H9 (cell line): ENCODE results near the gene NMU. TPM values are rescaled to one million over a fixed set of nuclear protein-coding genes. Genes with fewer than 3 reads are reported as not detected.

ENCODE experiments used
- DNase-seq: peaks from one replicate; pipeline ENCODE4 v3.0.0-alpha.2; 2017
- H2AFZ ChIP-seq: one replicate; pipeline ENCODE4 v1.6.1; 2013; ENCODE audit warnings: mild to moderate bottlenecking, low read length, control low read depth, moderate library complexity
- H2AK5ac ChIP-seq: 2 replicates; pipeline ENCODE4 v1.6.1; 2013; ENCODE audit warnings: low read length, control low read depth, mixed read lengths; ENCODE audit not compliant: insufficient read length
- H2BK120ac ChIP-seq: one replicate; pipeline ENCODE4 v1.6.1; 2013; ENCODE audit warnings: low read depth, mild to moderate bottlenecking, low read length, control low read depth, inconsistent platforms; ENCODE audit not compliant: poor library complexity, severe bottlenecking
- H2BK12ac ChIP-seq: 2 replicates; pipeline ENCODE4 v1.6.1; 2013; ENCODE audit warnings: low read length, control low read depth, mixed read lengths, low read depth; ENCODE audit not compliant: insufficient read length
- H2BK15ac ChIP-seq: 2 replicates; pipeline ENCODE4 v1.6.1; 2013; ENCODE audit warnings: low read depth, low read length, control low read depth
- H2BK20ac ChIP-seq: one replicate; pipeline ENCODE4 v1.6.1; 2013; ENCODE audit warnings: low read depth, mild to moderate bottlenecking, low read length, control low read depth, inconsistent platforms; ENCODE audit not compliant: poor library complexity, severe bottlenecking
- H2BK5ac ChIP-seq: 2 replicates; pipeline ENCODE4 v1.6.1; 2013; ENCODE audit warnings: low read length, control low read depth, mixed read lengths; ENCODE audit not compliant: insufficient read length
- H3K14ac ChIP-seq: 2 replicates; pipeline ENCODE4 v1.6.1; 2013; ENCODE audit warnings: low read length, control low read depth; ENCODE audit not compliant: insufficient read depth
- H3K18ac ChIP-seq: 2 replicates; pipeline ENCODE4 v1.6.1; 2013; ENCODE audit warnings: low read depth, mild to moderate bottlenecking, mixed read lengths, low read length, control low read depth; ENCODE audit not compliant: insufficient read length
- H3K23ac ChIP-seq: 2 replicates; pipeline ENCODE4 v1.6.1; 2013; ENCODE audit warnings: low read length, control low read depth, mixed read lengths, low read depth; ENCODE audit not compliant: insufficient read length
- H3K23me2 ChIP-seq: 2 replicates; pipeline ENCODE4 v1.6.1; 2013; ENCODE audit warnings: low read depth, mild to moderate bottlenecking, mixed read lengths, low read length, control low read depth; ENCODE audit not compliant: insufficient read length, poor library complexity, severe bottlenecking
- H3K27ac ChIP-seq: 2 replicates; pipeline ENCODE4 v1.5.1; 2013; ENCODE audit warnings: low read length, control low read depth, mixed read lengths, low read depth; ENCODE audit not compliant: insufficient read length
- H3K27me3 ChIP-seq: 2 replicates; pipeline ENCODE4 v1.6.1; 2013; ENCODE audit warnings: low read length, control low read depth, inconsistent platforms; ENCODE audit not compliant: insufficient read depth
- H3K4ac ChIP-seq: 2 replicates; pipeline ENCODE4 v1.6.1; 2013; ENCODE audit warnings: low read depth, mild to moderate bottlenecking, control low read depth, inconsistent platforms, low read length, moderate library complexity
- H3K4me1 ChIP-seq: 2 replicates; pipeline ENCODE4 v1.6.1; 2013; ENCODE audit warnings: low read length, control low read depth, inconsistent platforms; ENCODE audit not compliant: insufficient read depth
- H3K4me2 ChIP-seq: 2 replicates; pipeline ENCODE4 v1.6.1; 2013; ENCODE audit warnings: low read length, control low read depth, mixed read lengths; ENCODE audit not compliant: insufficient read length, insufficient read depth
- H3K56ac ChIP-seq: 2 replicates; pipeline ENCODE4 v1.6.1; 2013; ENCODE audit warnings: low read depth, mild to moderate bottlenecking, mixed read lengths, low read length, control low read depth; ENCODE audit not compliant: insufficient read length
- H3K79me1 ChIP-seq: 2 replicates; pipeline ENCODE4 v1.6.1; 2013; ENCODE audit warnings: low read depth, mild to moderate bottlenecking, moderate library complexity, low read length, control low read depth, inconsistent platforms; ENCODE audit not compliant: insufficient read depth, poor library complexity, severe bottlenecking
- H3K79me2 ChIP-seq: 2 replicates; pipeline ENCODE4 v1.6.1; 2013; ENCODE audit warnings: low read length, control low read depth, inconsistent platforms; ENCODE audit not compliant: insufficient read depth
- H3K9ac ChIP-seq: 2 replicates; pipeline ENCODE4 v1.6.1; 2013; ENCODE audit warnings: low read length, control low read depth, mixed read lengths; ENCODE audit not compliant: insufficient read length; ENCODE audit errors: extremely low read depth
- H3K9me3 ChIP-seq: one replicate; pipeline ENCODE4 v1.6.1; 2013; ENCODE audit warnings: low read depth, low read length, inconsistent platforms; ENCODE audit not compliant: control insufficient read depth
- H3T11ph ChIP-seq: one replicate; pipeline ENCODE4 v1.6.1; 2013; ENCODE audit warnings: mild to moderate bottlenecking, low read length, control low read depth, inconsistent platforms
- H4K20me1 ChIP-seq: one replicate; pipeline ENCODE4 v1.6.1; 2013; ENCODE audit not compliant: control insufficient read depth, insufficient read length, insufficient read depth
- H4K5ac ChIP-seq: 2 replicates; pipeline ENCODE4 v1.6.1; 2013; ENCODE audit warnings: low read depth, mild to moderate bottlenecking, mixed read lengths, low read length, control low read depth; ENCODE audit not compliant: insufficient read length
- H4K8ac ChIP-seq: replicated peaks from 2 replicates; pipeline ENCODE4 v1.6.1; 2013; ENCODE audit warnings: low read length, control low read depth, mixed read lengths, low read depth; ENCODE audit not compliant: insufficient read length
- H4K91ac ChIP-seq: 2 replicates; pipeline ENCODE4 v1.6.1; 2013; ENCODE audit warnings: low read depth, mild to moderate bottlenecking, moderate library complexity, mixed read lengths, low read length, control low read depth; ENCODE audit not compliant: insufficient read length
- H3K27ac Mint-ChIP-seq, 3 experiments: 2 replicates in 2 of 3; 3 replicates in 1 of 3; pipeline ENCODE4 v1.8.0; 2020 to 2021; ENCODE audit warnings: mixed read lengths in 3 of 3, mild to moderate bottlenecking in 1 of 3, moderate library complexity in 1 of 3
- H3K27me3 Mint-ChIP-seq: 2 replicates; pipeline ENCODE4 v1.8.0; 2021; ENCODE audit warnings: low read depth, mild to moderate bottlenecking, moderate library complexity, mixed read lengths
- H3K36me3 Mint-ChIP-seq, 3 experiments: 2 replicates in 2 of 3; 3 replicates in 1 of 3; pipeline ENCODE4 v1.8.0; 2020 to 2021; ENCODE audit warnings: low read depth in 3 of 3, mixed read lengths in 3 of 3; ENCODE audit not compliant: insufficient read depth in 1 of 3
- H3K4me1 Mint-ChIP-seq, 2 experiments: 2 replicates each; pipeline ENCODE4 v1.8.0; 2020; ENCODE audit warnings: mixed read lengths in 2 of 2
- H3K4me3 Mint-ChIP-seq, 2 experiments: 2 replicates in 1 of 2; 3 replicates in 1 of 2; pipeline ENCODE4 v1.8.0; 2020 to 2021; ENCODE audit warnings: mild to moderate bottlenecking in 2 of 2, mixed read lengths in 2 of 2, moderate library complexity in 1 of 2
- H3K9me3 Mint-ChIP-seq, 2 experiments: 2 replicates in 1 of 2; 3 replicates in 1 of 2; pipeline ENCODE4 v1.8.0; 2020; ENCODE audit warnings: mild to moderate bottlenecking in 2 of 2, mixed read lengths in 2 of 2, moderate library complexity in 1 of 2
- CTCF ChIP-seq: fragments of 200-600 bp; sonication (generic); conservative IDR thresholded peaks from 3 replicates; pipeline ENCODE4 v1.8.0; 2021; ENCODE audit warnings: antibody characterized with exemption, mild to moderate bottlenecking
- WGBS: extraction: QIAGEN DNeasy Blood & Tissue Kit; methylation state at CpG from one replicate; pipeline ENCODE4 v1.1.7; 2013; ENCODE audit warnings: missing lambda C conversion rate, low lambda C conversion rate, mixed read lengths; ENCODE audit not compliant: insufficient read length; ENCODE audit errors: extremely low coverage; 5-methylcytosine and 5-hydroxymethylcytosine counted together
- total RNA-seq: library from RNA; stranded (reverse); gene quantifications from 2 replicates; pipeline ENCODE4 v1.2.1, GENCODE V29; 2021

NMU gene
- total RNA-seq, 1 experiment from 2014 or later: 12.9 TPM

DNA sequence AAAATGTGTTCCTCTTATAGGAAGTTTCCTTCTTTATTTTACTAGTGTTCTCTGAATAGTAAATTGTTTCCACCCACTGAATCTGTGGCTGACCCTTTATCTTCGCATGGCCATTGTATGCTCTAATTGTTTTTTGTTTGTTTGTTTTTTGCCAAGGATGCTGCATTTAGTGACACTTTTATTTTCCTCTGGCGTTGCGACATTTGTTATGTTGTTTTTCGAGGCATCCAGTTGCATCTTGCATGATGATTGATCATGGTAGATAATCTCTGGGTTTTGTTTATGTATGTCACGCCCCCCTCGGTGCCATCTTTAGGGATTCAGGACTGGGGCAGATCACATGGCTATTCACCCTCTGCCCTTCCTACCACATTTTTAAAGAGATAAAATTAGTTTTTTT, 2.2 kb downstream of the NMU start:
- Histone ChIP-seq H3K23ac (no peak overlapping the region), H3K27ac (no peak overlapping the region), H2AFZ (no peak overlapping the region), H4K8ac (no peak overlapping the region), H4K91ac (no peak overlapping the region), H2BK5ac (no peak overlapping the region), H3K9ac (no peak overlapping the region), H3K27me3 (peaks cover 7% of the 10 kb centered on the region; the same call in 1 of the 2 replicates), H3K79me1 (no peaks in the 10 kb centered on the region), H3K79me2 (no peaks in the 10 kb centered on the region), H3K23me2 (peaks cover 18% of the 10 kb centered on the region), H3K4me1 (peaks cover 4% of the 10 kb centered on the region; the same call in 1 of the 2 replicates), H2BK120ac (no peak overlapping the region), H3K4ac (no peak overlapping the region), H3K18ac (no peak overlapping the region), H3K4me2 (no peak overlapping the region), H3T11ph (no peak overlapping the region), H3K56ac (no peak overlapping the region), H4K20me1 (no peaks in the 10 kb centered on the region), H3K9me3 (no peaks in the 10 kb centered on the region), H4K5ac (no peak overlapping the region), H2BK20ac (no peak overlapping the region), H2AK5ac (no peak overlapping the region), H2BK15ac (no peak overlapping the region), H3K14ac (no peak overlapping the region), H2BK12ac (no peak overlapping the region)
- DNase-seq: no peak
- H3K27ac Mint-ChIP-seq: no peak overlapping the region; a peak in 1 of 7 replicates
- TF ChIP-seq CTCF: no peak
- peaks cover 0 to 5% of the 10 kb centered on the region in 2 experiments; a peak in 3 of 5 replicates for H3K9me3 Mint-ChIP-seq
- peaks cover 31% of the 10 kb centered on the region for H3K27me3 Mint-ChIP-seq
- H3K4me3 Mint-ChIP-seq: peak overlapping the region in 1 of 2 experiments; percentile 87; a peak in 2 of 5 replicates
- H3K36me3 Mint-ChIP-seq: peaks cover 3 to 18% (median 7%) of the 10 kb centered on the region in 3 experiments; a peak in 5 of 7 replicates
- peaks cover 55 to 62% of the 10 kb centered on the region in 2 experiments for H3K4me1 Mint-ChIP-seq
- no CpG with 5 or more reads among the region's 6 CpGs for WGBS
